Activated CD8-positive, alpha-beta T cell treated with anti-CD3 and anti-CD28 coated beads, Interleukin-2, amount 10 ng/mL, durations not matched to agents 7 days and 5 days (primary cell): ENCODE results near the gene RPL22. TPM values are rescaled to one million over a fixed set of nuclear protein-coding genes. Genes with fewer than 3 reads are reported as not detected.

Experiments
- ATAC-seq: fragments of 150-1000 bp; cut with Tn5 transposase; one replicate; pipeline ENCODE4 v1.10.0; 2021; ENCODE audit warnings: moderate library complexity
- CTCF ChIA-PET: fragments of 350-600 bp; sonication (Branson Sonifier 250); formaldehyde crosslinking; loops from one replicate; lab custom pipeline; 2021; ENCODE audit warnings: antibody characterized with exemption; lab: Charles Lee
- POLR2A ChIA-PET: fragments of 350-600 bp; sonication (Branson Sonifier 250); formaldehyde crosslinking; loops from one replicate; lab custom pipeline; 2021; ENCODE audit warnings: antibody characterized with exemption; lab: Charles Lee
- DNase-seq: peaks from one replicate; pipeline ENCODE4 v3.0.0-alpha.2; 2020
- H3K27ac Mint-ChIP-seq: one replicate; pipeline ENCODE4 v1.8.0; 2021; ENCODE audit warnings: mild to moderate bottlenecking, mixed read lengths
- H3K27me3 Mint-ChIP-seq: one replicate; pipeline ENCODE4 v1.8.0; 2021; ENCODE audit warnings: low read depth, mixed read lengths
- H3K36me3 Mint-ChIP-seq: one replicate; pipeline ENCODE4 v1.8.0; 2021; ENCODE audit warnings: low read depth, mixed read lengths
- H3K4me1 Mint-ChIP-seq: one replicate; pipeline ENCODE4 v1.8.0; 2021; ENCODE audit warnings: low read depth, mixed read lengths
- H3K4me3 Mint-ChIP-seq: one replicate; pipeline ENCODE4 v1.8.0; 2021; ENCODE audit warnings: mild to moderate bottlenecking, mixed read lengths
- H3K9me3 Mint-ChIP-seq: one replicate; pipeline ENCODE4 v1.8.0; 2022; ENCODE audit warnings: mixed read lengths; ENCODE audit not compliant: insufficient read depth
- total RNA-seq, 2 experiments: library from RNA; stranded (reverse); gene quantifications; one replicate each; pipeline ENCODE4 v1.2.3, GENCODE V29; 2021

Gene RPL22
- total RNA-seq, 2 experiments from 2014 or later, result 304 to 325 TPM

DNA sequence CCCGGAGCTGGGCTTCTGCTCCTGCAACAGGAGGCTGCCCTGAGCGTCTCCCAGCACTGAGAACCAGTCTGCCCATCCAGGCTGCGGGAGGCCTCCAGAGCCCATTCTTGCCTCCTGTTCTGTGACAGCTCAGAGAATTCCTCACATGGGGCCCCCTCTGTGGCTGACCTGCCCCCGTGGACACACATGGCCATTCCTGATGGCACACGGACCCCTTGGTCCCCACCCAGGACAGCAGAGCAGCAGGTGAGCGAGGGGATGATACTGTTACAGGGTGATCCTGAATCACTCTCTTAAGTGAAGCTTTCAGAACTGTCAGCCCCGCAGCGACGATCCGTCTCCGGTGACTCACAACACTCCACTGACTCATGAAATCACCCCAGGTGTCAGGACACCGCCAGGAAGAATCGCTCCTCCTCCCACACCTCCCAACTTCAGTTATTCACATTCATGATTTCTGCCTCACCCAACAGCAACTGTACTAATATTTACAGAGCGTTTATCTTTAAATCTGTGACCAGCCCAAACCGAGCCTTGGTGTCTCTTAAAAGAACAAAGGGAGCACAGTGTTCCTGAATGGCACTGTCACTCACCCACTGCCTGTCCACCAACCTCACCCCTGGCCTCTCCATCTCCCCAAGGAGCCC, 41.7 kb downstream of the RPL22 start:
- ChIA-PET POLR2A (no interaction called here), CTCF (no interaction called here)
- Mint-ChIP-seq H3K4me1 (peaks cover 10% of the 10 kb centered on the region), H3K4me3 (no peak overlapping the region), H3K27ac (no peak overlapping the region), H3K27me3 (no peaks in the 10 kb centered on the region), H3K36me3 (no peaks in the 10 kb centered on the region), H3K9me3 (no peaks in the 10 kb centered on the region)
- DNase-seq (no peak), ATAC-seq (no peak)

GRCh38 chr1:6157132-6157527, 42.3 kb downstream of the RPL22 start:
- CTCF ChIA-PET, result no interaction called here
- Mint-ChIP-seq H3K27ac (no peak overlapping the region), H3K4me3 (no peak overlapping the region), H3K4me1 (peaks cover 10% of the 10 kb centered on the region), H3K27me3 (no peaks in the 10 kb centered on the region), H3K36me3 (no peaks in the 10 kb centered on the region), H3K9me3 (no peaks in the 10 kb centered on the region)
- POLR2A ChIA-PET, result interaction anchor here (1.4 kb wide), 1 partner anchor 11 kb away, joined by 3 read pairs; no protein-coding TSS in a partner anchor
- DNase-seq (no peak), ATAC-seq (no peak)

GRCh38 chr1:6154525-6155319, 44.7 kb downstream of the RPL22 start:
- H3K27me3 Mint-ChIP-seq, result no peaks in the 10 kb centered on the region
- no peak for DNase-seq
- CTCF ChIA-PET, result no interaction called here
- POLR2A ChIA-PET, result no interaction called here
- no peak overlapping the region for H3K27ac Mint-ChIP-seq
- no peaks in the 10 kb centered on the region for H3K36me3 Mint-ChIP-seq
- peaks cover 10% of the 10 kb centered on the region for H3K4me1 Mint-ChIP-seq
- H3K4me3 Mint-ChIP-seq, result no peak overlapping the region
- ATAC-seq, result no peak
- H3K9me3 Mint-ChIP-seq, result no peaks in the 10 kb centered on the region

DNA sequence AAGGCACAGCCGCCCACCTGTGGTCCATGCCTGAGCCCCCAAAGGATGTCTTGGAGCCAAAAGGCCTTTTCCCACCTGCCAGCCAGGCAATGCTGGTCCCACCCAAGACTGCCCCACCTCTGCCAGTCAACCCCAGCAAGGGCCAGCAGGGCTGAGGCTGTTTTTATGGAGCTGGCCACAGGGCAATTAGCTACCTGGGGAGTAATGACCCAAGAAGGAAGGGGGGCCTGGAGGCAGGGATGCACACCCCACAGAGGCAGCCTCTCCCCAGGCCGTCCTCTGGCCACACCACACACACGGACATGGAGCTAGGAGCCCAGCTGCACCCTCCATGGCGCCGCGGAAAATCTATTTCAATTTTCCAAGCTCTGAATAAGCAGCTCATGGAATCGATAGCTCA, 46.5 kb downstream of the RPL22 start:
- ATAC-seq, result no peak
- H3K4me1 Mint-ChIP-seq, result peaks cover 13% of the 10 kb centered on the region
- H3K27ac Mint-ChIP-seq, result no peak overlapping the region
- no peak for DNase-seq
- ChIA-PET POLR2A (no interaction called here), CTCF (no interaction called here)
- H3K27me3 Mint-ChIP-seq, result peaks cover 3% of the 10 kb centered on the region
- H3K9me3 Mint-ChIP-seq, result no peaks in the 10 kb centered on the region
- H3K36me3 Mint-ChIP-seq, result no peaks in the 10 kb centered on the region
- no peak overlapping the region for H3K4me3 Mint-ChIP-seq

DNA sequence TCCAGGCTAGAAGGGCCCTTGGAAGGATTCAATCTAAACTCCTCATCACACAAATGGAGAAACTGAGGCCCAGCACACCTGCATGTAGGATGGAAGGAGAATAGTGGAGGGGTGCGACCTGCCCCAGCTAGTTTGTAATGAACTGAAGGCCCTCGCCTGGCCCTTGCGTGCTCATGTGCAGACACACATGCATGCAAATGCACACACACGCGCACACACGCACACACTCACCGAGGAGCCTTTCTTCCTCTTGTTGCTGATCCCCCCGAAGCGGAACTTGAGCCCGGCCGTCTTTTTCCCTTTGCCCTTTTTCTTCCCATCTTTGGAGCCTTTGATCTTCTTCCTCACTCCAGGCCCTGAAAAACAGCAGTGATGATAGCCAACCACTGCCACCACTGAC, 47.2 kb downstream of the RPL22 start:
- H3K9me3 Mint-ChIP-seq, result no peaks in the 10 kb centered on the region
- peaks cover 13% of the 10 kb centered on the region for H3K4me1 Mint-ChIP-seq
- H3K36me3 Mint-ChIP-seq, result no peaks in the 10 kb centered on the region
- no peak for DNase-seq
- peaks cover 3% of the 10 kb centered on the region for H3K27me3 Mint-ChIP-seq
- CTCF ChIA-PET, result no interaction called here
- H3K27ac Mint-ChIP-seq, result no peak overlapping the region
- H3K4me3 Mint-ChIP-seq, result no peak overlapping the region
- POLR2A ChIA-PET, result no interaction called here
- ATAC-seq, result no peak

DNA sequence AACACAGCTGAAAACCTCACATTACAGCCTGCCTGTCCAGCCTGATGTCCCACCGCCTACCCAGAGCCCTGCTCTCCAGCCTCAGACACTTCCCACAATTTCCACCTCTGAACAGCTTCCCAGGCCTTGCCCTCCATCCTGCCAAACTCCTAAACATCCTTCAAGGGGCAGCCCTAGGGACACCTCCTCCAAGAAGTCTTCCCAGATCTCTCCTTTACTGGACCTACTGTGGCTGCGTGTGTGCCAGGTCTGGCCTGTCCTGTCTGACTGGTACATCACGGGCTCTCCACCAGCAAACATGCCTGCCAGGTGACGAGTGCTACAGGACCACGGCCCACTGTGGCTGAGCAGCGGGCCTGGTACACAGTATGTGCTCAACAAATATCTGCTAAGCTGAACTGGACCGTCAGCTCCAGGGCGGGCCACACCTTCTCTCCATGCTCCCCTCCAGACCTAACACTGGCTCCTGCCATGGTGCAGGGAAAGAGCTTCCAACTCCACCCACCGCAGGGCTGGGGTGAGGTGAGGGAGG, 48.0 kb downstream of the RPL22 start:
- Mint-ChIP-seq H3K4me3 (no peak overlapping the region), H3K9me3 (no peaks in the 10 kb centered on the region), H3K36me3 (no peaks in the 10 kb centered on the region), H3K27me3 (peaks cover 3% of the 10 kb centered on the region), H3K27ac (no peak overlapping the region), H3K4me1 (peaks cover 13% of the 10 kb centered on the region)
- POLR2A ChIA-PET, result no interaction called here
- DNase-seq, result no peak
- CTCF ChIA-PET, result no interaction called here
- ATAC-seq, result no peak

DNA sequence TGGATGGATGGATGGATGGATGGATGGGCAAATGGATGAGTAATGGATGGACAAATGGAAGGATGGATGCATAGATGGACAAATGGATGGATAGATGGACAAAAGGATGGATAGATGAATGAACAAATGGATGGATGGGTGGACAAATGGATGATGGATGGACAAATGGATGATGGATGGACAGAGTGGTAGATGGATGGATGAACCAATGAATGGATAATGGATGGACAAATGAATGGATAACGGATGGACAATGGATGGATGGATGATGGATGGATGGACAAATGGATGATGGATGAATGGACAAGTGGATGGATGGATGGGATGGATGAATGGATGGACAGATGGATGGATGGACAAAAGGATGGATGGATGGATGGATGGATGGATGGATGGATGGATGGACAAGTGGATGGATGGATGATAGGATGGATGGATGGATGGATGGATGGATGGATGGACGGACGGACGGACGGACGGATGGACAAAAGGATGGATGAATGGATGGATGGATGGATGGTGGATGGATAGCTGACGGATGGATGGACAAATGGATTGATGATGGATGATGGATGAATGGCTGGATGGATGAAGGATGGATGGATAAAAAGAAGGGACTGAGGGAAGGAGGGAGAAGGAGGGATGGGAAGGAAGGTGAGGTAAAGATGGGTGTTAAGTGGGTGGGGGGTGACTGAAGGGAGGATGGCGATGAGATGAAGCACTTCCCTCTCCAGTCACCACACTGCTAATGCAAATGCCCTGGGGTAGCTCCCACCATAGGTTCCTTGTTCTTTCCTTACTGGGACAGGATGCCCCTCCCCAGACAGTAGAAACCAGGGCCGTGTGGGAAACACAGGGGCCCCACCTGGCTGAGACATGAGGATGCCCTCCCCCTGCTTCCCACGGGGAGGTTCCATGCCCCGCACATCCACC, 49.1 kb downstream of the RPL22 start:
- H3K9me3 Mint-ChIP-seq, result no peaks in the 10 kb centered on the region
- DNase-seq, result no peak
- CTCF ChIA-PET, result no interaction called here

GRCh38 chr1:6149597-6149996, 49.8 kb downstream of the RPL22 start:
- CTCF ChIA-PET, result no interaction called here

More for the DNA sequence above, 49.1 kb downstream of the RPL22 start:
- ATAC-seq, result no peak
- H3K27ac Mint-ChIP-seq, result no peak overlapping the region
- H3K4me1 Mint-ChIP-seq, result peaks cover 11% of the 10 kb centered on the region
- peaks cover 3% of the 10 kb centered on the region for H3K27me3 Mint-ChIP-seq
- H3K4me3 Mint-ChIP-seq, result no peak overlapping the region
- H3K36me3 Mint-ChIP-seq, result no peaks in the 10 kb centered on the region
- POLR2A ChIA-PET, result no interaction called here

GRCh38 chr1:6148497-6149241, 50.7 kb downstream of the RPL22 start:
- Mint-ChIP-seq H3K27me3 (peaks cover 3% of the 10 kb centered on the region), H3K36me3 (no peaks in the 10 kb centered on the region), H3K27ac (no peak overlapping the region), H3K9me3 (no peaks in the 10 kb centered on the region), H3K4me1 (peaks cover 3% of the 10 kb centered on the region), H3K4me3 (no peak overlapping the region)
- ChIA-PET CTCF (no interaction called here), POLR2A (no interaction called here)
- DNase-seq (peak; percentile 66), ATAC-seq (peak; percentile 88)

More at GRCh38 chr1:6149597-6149996, 49.8 kb downstream of the RPL22 start:
- H3K27me3 Mint-ChIP-seq, result peaks cover 3% of the 10 kb centered on the region
- peaks cover 5% of the 10 kb centered on the region for H3K4me1 Mint-ChIP-seq
- ATAC-seq, result no peak
- no peak overlapping the region for H3K4me3 Mint-ChIP-seq
- no peaks in the 10 kb centered on the region for H3K9me3 Mint-ChIP-seq
- POLR2A ChIA-PET, result no interaction called here
- H3K36me3 Mint-ChIP-seq, result no peaks in the 10 kb centered on the region
- DNase-seq, result no peak
- H3K27ac Mint-ChIP-seq, result no peak overlapping the region

DNA sequence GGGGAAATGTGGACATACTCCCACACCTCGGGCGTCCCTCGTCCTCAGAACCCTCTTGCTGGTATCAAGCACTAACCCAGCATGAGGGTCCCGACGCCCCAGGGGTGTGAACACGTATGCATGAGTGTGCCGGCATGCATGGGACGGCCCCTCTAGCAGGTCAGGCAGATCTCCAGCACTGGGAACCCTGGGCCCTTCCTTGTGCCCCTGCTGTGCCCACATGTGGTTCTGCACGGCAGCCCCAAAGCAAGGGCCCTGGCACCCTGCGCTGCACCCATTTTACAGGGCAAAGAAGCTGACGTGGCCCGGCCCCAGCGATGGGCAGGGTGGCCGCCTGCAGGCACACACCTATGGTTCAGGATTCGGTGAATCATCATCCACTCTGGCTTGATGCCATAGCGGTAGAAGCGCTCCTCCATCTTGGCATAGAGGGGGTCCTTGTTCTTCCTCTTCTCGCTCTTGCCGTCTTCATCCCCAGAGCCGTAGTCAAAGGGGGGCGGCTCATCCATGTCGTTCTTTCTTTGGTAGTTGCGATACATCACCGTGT, 53.5 kb downstream of the RPL22 start:
- CTCF ChIA-PET, result no interaction called here
- no peaks in the 10 kb centered on the region for H3K36me3 Mint-ChIP-seq
- H3K9me3 Mint-ChIP-seq, result no peaks in the 10 kb centered on the region
- peaks cover 3% of the 10 kb centered on the region for H3K4me1 Mint-ChIP-seq
- H3K4me3 Mint-ChIP-seq, result no peak overlapping the region
- DNase-seq (no peak), ATAC-seq (no peak)
- H3K27ac Mint-ChIP-seq, result no peak overlapping the region
- POLR2A ChIA-PET, result interaction anchor here (0.7 kb wide), 1 partner anchor 10 kb away, joined by 3 read pairs; no protein-coding TSS in a partner anchor
- peaks cover 3% of the 10 kb centered on the region for H3K27me3 Mint-ChIP-seq

DNA sequence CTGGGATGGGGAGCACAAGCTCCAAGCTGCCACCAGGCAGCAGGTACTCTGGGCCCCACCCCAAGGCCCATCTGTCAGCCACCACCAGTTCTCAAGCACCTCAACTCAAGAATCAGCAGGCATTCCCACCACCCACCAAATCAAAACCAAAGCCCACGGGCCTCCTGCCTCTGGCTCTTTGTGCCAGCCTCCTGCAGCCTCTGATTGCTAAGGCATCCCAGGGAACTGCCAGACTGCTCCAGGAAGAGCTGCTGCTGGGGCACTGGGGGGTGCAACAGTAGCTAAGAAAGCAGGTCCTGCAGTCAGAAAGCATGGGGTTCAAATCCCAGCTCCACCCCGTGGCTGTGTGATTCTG, 54.0 kb downstream of the RPL22 start:
- Mint-ChIP-seq H3K36me3 (no peaks in the 10 kb centered on the region), H3K4me1 (peaks cover 3% of the 10 kb centered on the region), H3K9me3 (no peaks in the 10 kb centered on the region), H3K4me3 (no peak overlapping the region), H3K27ac (no peak overlapping the region), H3K27me3 (peaks cover 3% of the 10 kb centered on the region)
- DNase-seq, result no peak
- ATAC-seq, result no peak
- CTCF ChIA-PET, result no interaction called here
- POLR2A ChIA-PET, result interaction anchor here (0.7 kb wide), 1 partner anchor 11 kb away, joined by 3 read pairs; no protein-coding TSS in a partner anchor
